ENCODE results near the gene SSB.
"Not testable (repeated sequence)": the region's sequence is repeated elsewhere in the genome, so short reads cannot be mapped to it uniquely, and the experiment has no call there.

SSB gene

DNA sequence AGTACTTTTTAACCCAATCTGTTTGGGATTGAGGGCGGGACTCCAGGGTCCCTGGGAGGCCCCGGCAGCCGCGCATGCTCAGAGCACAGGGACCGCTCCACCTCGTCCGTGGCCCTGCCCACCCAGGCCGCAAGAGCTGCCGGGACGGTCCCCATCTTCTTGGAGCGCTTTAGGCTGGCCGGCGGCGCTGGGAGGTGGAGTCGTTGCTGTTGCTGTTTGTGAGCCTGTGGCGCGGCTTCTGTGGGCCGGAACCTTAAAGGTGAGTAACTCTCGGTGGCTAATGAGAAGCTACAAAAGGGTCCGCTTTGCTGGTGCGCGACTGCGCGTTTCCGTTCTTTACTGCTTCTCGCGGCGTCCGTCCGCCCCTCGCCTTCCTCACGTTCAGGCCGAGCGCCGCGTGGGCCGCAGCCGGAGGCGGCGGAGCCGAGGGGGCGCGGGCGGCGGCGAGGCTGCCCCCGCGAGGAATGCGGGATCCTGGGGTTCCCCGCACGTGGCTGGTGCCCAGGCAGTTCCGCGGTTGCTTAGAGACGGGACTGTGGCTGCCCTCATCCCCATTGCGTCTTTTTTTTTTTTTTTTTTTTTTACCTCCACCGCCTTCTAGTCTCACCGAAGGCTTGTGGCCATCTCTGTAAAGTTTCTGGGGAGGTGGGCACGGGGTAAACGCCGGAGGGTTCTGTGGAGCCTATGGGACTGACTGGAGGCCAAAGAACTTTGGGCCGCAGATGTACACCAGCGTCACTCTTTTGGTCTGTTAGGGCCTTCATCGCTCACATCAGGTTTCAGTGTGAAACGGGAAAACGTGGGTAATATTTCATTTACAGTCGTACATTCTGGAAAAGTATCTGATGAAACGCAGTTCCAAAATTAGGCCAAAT, at the start of gene SSB:
Gene SSB (plus strand): TSS at position 154 of the 875 bp plus-strand sequence. CDS start 2,090 bp downstream, outside the sequence.
- peak; percentile 92 for DNase-seq (ENCODE audit: low spot score)

DNA sequence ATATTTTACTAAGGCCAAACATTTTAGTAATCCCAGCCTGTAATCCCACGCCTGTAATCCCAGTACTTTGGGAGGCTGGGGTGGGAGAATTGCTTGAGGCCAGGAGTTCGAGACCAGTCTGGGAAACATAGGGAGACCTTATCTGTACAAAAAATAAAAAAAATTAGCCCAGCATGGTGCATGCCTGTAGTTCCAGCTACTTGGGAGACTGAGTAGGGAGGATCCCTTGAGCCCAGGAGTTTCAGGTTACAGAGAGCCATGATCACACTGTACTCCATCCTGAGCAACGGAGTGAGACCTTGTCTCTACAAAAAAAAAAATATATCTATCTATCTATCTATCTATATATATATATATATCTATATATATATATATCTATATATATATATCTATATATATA, 45.9 kb upstream of the SSB start:
- DNase-seq (ENCODE audit: low spot score): no peak

DNA sequence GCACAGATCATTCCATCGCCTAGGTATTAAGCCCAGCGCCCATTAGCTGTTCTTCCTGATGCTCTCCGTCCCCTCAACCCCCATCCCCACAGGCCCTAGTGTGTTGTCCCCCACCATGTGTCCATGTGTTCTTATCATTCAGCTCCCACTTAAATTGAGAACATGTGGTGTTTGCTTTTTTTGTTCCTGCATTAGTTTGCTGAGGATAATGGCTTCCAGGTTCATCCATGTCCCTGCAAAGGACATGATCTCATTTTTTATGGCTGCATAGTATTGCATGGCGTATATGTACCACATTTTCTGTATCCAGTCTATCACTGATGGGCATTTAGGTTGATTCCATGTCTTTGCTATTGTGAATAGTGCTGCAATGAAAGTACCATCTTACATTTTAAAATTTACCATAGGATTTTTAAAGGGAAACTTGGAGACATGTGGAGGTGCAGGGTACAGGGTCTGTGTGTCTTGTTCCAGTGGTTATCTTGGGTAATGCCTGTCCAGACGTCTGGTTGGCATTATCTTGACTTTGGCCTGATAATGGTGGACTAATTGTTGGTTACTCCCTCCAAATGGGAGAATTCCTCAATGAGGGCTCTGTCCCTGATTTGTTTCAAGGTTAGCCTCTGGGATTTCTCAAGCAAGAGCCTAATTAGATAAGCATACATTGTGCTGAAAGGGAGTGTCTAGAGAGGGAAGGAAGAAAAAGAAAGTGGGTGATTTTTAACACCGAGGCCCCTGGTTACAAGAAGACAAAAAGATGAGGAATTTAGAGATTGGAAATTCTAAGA, 43.4 kb upstream of the SSB start:
- no peak for DNase-seq (ENCODE audit: low spot score)

DNA sequence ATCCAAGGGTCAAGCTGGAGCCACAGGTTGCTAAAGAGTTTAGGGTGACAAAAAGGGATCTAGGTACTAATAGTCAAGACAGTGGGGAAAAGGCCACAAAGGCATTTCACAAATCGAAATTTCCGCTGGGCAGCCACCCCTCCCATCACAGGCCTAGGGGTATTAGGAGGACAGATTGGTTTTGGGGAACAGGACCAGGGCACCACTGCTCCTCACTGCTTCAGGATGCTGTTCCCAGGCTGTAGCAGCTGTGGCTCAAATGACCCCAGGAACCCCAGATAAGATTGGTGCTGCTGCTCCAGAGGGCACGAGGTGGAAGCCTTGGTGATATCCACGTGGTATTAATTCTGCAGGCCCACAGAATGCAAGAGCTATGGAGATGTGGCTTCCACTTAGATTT, 42.3 kb upstream of the SSB start:
- DNase-seq (ENCODE audit: low spot score): no peak

- DNase-seq (ENCODE audit: low spot score): no peak
Observed at GRCh38 chr2:169757356-169757755, 41.3 kb upstream of the SSB start.

- no peak for DNase-seq (ENCODE audit: low spot score)
Observed at GRCh38 chr2:169757778-169758177, 40.9 kb upstream of the SSB start.

GRCh38 chr2:169759987-169760386, 38.7 kb upstream of the SSB start:
- DNase-seq (ENCODE audit: low spot score): no peak

DNA sequence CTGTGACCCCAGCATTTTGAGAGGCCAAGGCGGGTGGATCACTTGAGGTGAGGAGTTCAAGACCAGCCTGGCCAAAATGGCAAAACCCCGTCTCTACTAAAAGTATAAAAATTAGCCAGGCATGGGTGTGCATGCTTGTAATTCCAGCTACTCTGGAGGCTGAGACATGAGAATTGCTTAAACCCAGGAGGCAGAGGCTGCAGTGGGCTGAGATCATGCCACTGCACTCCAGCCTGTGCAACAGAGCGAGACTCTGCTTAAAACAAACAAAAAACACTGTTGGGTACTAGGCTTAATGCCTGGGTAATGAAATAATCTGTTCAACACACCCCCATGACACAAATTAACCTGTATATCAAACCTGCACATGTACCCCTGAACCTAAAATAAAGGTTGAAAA, 37.9 kb upstream of the SSB start:
- DNase-seq (ENCODE audit: low spot score): not testable (repeated sequence)

DNA sequence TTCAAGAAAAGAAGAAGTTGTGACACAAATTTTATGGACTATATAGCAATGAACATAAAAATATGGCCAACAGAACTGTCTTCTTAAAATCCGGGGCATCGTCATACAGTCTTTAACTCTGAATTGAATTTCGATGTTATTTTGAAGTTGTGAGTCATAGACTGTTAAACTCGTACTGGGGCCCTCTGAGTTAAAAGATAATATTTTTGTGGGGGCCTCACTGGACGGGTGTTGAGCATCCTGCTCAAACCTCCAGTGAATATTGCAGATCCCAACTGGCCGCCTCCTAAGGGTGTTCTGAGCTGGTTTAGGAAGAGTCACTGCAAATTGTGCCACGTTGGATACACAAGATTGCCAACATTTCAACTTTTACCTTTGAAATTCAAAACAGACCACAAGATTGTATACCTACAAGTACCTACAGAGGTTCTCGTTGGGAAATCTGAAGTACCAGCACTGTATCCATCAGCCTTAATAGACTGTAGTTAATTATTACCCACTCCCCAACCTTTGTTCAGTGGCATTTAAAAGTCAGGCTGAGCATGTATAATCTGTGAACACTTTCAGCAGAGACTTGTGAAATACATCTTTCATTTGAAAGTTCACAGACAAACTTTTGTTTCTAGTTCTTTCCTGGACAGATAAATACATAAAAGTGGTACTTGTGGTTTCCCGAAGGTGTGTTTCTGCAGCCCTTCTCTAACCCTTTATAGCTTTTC, 37.3 kb upstream of the SSB start:
- no peak for DNase-seq (ENCODE audit: low spot score)

DNA sequence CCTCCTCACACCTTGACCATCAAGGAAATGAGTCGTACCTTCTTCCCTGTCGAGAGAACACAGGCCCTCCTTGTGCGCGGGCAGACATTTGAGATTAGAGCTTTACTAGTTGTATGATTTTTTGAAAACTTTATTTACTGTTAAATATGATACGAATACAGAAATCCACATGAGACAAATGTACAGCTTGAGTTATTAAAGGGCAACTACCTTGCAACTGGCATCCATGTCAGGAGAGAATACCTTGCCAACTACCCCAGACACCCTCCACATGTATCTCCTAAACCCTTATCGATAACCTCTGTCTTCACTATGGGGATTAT, 36.7 kb upstream of the SSB start:
- DNase-seq (ENCODE audit: low spot score): no peak

GRCh38 chr2:169765523-169765922, 33.1 kb upstream of the SSB start:
- no peak for DNase-seq (ENCODE audit: low spot score)

DNA sequence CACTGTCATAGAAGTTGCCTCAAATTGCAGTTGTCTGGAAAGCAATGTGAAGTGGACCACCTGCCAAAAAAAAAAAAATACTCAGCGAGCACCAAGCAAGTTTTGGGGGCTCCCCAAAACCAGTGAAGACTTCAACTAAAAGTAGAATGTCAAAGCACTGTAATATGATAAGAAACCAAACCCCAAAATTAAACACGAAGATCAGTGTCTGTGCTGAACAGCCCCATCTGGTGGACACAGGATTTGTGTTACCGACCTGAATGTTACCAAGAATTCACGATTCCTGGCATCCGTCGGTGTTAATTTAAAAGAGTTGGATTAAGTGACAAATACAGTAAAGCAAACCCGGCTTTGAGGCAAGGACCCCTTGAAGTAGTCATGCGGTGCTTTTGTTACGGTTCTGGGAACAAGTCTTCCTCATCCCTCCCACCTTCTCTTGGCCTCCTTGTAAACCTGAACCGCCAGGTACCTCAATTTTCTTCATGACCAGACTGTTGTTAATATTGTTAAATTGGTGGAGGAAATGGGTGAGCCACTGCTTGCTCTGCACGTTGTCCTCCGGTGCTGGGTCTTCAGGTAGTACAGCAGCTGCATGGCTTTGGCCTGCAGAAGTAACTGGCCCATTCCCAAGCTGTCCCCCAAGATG, 31.3 kb upstream of the SSB start:
- no peak for DNase-seq (ENCODE audit: low spot score)

DNA sequence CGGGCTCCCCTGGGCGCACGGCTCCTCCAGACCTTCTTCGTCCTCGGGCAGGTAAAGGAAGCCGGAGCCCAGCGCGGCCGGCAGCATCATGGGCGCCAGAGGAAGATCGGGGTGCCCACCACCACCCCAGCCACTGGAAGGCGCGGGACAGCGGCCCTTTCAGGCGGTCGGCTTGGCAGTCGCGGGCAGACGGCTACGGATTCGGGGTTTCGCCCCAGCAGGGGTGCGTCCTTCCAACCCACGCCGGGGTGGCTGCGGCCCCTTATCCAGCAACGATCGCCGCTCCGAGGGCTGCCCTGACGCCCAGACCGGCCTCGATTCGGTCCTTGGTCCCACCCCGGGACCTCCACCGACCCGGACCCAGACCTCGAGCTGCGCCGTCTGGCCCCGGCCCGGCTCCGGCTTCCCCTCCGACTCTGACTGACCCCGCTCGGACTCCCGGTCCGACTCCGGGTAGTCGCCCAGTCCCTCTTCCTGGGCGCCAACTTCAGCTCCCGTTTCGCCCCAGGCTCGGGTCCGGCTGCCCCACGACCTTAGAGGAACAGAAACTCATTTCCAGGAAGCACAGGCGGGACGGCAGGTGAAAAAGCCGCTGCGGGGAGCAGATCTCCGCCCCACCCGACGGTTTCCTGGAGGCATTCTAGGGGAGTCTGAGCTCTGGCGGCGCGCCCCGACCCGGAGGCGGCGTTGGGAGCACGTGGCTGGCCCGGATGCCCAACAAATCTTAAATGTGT, 30.2 kb upstream of the SSB start:
- DNase-seq (ENCODE audit: low spot score): no peak

DNA sequence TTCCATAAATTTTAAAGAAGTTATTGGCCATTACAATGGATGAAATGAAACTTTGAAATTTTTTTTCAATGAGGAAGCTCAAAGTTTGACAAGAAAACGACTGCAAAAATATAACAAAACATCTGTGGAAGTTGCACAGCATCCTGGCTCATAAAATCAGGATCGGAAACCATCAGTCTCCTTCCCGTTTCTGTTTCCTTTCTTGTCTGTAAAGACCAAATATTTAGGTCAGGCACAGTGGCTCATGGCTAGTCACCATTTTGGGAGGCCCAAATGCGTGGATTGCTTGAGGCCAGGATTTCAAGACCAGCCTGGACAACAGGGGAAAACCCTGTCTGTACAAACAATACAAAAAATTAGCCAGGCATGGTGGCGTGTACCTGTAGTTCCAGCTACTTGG, 27.6 kb upstream of the SSB start:
- DNase-seq (ENCODE audit: low spot score): no peak

DNA sequence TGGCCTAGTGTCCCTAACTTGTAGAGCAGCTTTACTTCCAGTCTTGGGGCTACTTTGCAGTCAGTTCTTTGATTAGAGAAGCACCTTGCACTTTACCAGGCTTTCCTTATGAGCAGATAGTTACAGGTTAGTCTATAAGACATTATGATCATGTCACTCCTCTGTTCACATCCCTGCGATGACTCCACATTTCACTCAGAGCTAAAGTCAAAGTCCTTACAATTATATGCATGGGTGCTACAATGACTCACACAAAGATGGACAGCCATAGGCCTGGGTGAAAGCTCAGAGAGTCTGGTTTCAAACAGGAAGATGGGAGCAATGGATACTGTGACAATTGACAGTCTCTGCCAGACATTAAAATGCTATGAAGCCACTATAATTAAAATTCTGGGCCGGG, 27.1 kb upstream of the SSB start:
- DNase-seq (ENCODE audit: low spot score): no peak

DNA sequence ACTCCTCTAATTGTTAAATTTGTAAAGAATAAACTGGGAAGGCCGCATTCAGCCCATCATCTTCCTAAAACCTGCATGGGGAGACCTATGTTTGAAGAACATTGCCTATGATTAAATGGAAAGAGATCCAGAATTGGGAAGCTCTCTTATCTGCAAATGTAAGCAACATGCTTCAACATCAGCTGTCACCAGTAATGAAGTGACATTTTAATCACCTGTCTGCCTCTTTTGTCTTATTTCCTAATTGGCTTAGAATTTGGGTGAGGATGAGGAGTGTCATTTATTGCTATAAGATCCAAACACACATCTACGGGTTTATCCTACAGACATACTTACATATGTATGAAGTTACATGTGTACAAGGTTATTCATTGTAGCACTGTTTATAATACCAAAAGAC, 26.0 kb upstream of the SSB start:
- DNase-seq (ENCODE audit: low spot score): no peak

- no peak for DNase-seq (ENCODE audit: low spot score)
Observed at GRCh38 chr2:169775354-169775753, 23.3 kb upstream of the SSB start.

DNA sequence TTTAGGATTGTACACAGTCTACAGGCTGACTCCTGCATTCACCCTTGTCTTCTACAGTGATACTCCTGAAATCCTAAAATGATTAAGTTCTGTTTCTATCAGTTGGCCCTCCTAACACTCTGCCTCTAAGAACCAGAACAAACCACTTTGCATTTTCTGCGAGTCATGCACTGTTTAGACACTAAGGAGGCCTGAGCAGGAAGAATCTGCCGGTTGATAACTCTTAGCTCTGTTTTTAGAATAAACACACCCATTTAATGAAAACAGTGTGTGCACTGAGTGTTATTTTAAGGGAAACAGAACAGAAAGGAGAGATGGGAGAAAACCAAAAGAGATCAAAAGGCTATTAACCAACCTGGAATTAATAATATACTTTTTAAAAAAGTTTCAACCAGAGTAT, 22.9 kb upstream of the SSB start:
- DNase-seq (ENCODE audit: low spot score): no peak

DNA sequence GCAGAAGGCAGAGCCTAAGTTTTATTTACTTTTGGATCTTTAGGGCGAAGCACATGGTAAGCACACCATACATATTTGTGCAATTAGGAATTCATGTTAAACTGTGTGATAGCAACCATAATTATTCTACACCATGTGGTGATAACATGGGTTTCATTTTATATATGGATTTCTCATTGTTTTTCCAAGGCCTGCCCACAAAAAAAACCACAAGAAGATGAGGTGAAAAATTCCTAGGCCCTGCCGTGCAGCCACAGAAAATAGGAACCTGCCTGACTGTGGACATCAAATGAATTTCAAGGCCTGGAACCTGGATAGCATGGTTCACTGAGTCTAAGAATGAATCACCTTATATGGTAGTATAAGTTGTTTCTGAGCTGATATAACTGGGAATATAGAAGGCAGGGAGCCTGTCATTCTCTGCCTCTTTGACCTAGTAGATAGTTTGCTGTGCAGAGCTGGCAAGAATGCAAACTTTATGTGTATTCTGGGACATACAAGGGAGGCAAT, 22.4 kb upstream of the SSB start:
- no peak for DNase-seq (ENCODE audit: low spot score)

- no peak for DNase-seq (ENCODE audit: low spot score)
Observed at GRCh38 chr2:169778446-169778845, 20.2 kb upstream of the SSB start.

DNA sequence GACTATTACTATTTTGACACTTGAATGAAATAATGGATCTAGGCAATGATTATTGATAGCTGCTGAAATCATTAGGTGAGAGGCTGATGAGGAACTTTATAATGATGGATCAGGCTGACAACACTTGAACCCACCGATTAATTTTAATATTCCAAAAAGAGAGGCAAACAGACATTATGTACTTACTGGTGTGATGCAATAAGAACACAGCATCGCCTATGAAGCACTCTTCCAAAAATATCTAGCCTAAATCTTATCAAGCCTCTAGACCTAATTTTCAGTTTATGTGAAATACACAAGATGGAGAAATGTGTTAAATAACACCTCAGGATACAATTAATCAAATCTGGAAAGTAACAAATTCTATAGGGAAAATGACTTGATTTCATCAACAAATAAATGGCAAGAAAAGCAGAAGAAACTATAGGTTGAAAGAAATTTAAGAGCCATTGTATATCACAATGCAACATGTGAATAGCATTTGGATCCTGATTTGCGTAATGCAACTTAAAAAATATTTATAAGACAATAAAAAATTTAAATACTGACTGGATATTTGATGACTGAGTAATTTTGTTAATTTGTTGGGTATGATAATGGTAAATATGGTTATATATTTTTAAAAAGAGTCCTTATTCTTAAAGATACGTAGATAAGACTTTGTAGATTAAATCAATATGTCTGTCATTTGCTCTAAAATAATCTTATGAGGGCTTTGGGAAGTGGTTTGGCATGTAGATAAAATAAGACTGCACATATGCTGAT, 17.2 kb upstream of the SSB start:
- no peak for DNase-seq (ENCODE audit: low spot score)
